IMR-90 (cell line): Measurements from ENCODE around the gene SCAMP4. TPM values are rescaled to one million over a fixed set of nuclear protein-coding genes. Genes with fewer than 3 reads are reported as not detected.
A peak's percentile ranks its signal among the peaks of the same experiment; 100 is the strongest.

Experiments
- ATAC-seq: fragments of 200-7000 bp; cut with Tn5 transposase; 2 replicates; pipeline ENCODE4 v1.9.1; 2020; ENCODE audit warnings: low read depth, mild to moderate bottlenecking, moderate library complexity
- BruUV-seq: library from RNA; stranded (reverse); fragments of 400-500 nt; replicated peaks from 2 replicates; lab custom pipeline; 2021; lab: Mats Ljungman, UMichigan
- CTCF ChIA-PET: fragments of 300-600 bp; formaldehyde crosslinking; extraction: SDS; loops from one replicate; lab custom pipeline; 2021; ENCODE audit warnings: antibody characterized with exemption; lab: Yijun Ruan, JAX
- POLR2A ChIA-PET: fragments of 300-600 bp; sonication (Branson Sonifier 250); formaldehyde crosslinking; loops from one replicate; lab custom pipeline; 2022; ENCODE audit warnings: antibody characterized with exemption; ENCODE audit not compliant: unreplicated experiment; lab: Charles Lee
- DNase-seq: peaks from one replicate; pipeline ENCODE4 v3.0.0; 2013
- H2AFZ ChIP-seq: replicated peaks from 2 replicates; pipeline ENCODE3; 2013; ENCODE audit warnings: low read length, mild to moderate bottlenecking; ENCODE audit not compliant: poor library complexity
- H2AK5ac ChIP-seq: 2 replicates; pipeline ENCODE4 v1.6.1; 2013; ENCODE audit warnings: low read depth, low read length, inconsistent platforms
- H2AK9ac ChIP-seq: replicated peaks from 2 replicates; pipeline ENCODE3; 2013; ENCODE audit warnings: mild to moderate bottlenecking, low read depth, low read length, moderate library complexity; ENCODE audit not compliant: poor library complexity
- H2BK120ac ChIP-seq: 2 replicates; pipeline ENCODE4 v1.6.1; 2013; ENCODE audit warnings: low read depth, low read length, inconsistent platforms
- H2BK15ac ChIP-seq: 3 replicates; pipeline ENCODE4 v1.6.1; 2013; ENCODE audit warnings: low read depth, low read length, inconsistent platforms
- H2BK20ac ChIP-seq: 2 replicates; pipeline ENCODE4 v1.6.1; 2013; ENCODE audit warnings: low read depth, mild to moderate bottlenecking, inconsistent platforms, low read length, moderate library complexity
- H2BK5ac ChIP-seq: 2 replicates; pipeline ENCODE4 v1.6.1; 2013; ENCODE audit warnings: mild to moderate bottlenecking, low read depth, low read length, inconsistent platforms; ENCODE audit not compliant: poor library complexity, severe bottlenecking
- H3K14ac ChIP-seq: replicated peaks from 2 replicates; pipeline ENCODE4 v1.6.1; 2013; ENCODE audit warnings: low read depth, low read length, inconsistent platforms
- H3K18ac ChIP-seq: 2 replicates; pipeline ENCODE4 v1.6.1; 2013; ENCODE audit warnings: low read depth, low read length, control low read depth
- H3K23ac ChIP-seq: 2 replicates; pipeline ENCODE4 v1.6.1; 2013; ENCODE audit warnings: low read depth, low read length, inconsistent platforms
- H3K27ac ChIP-seq: 2 replicates; pipeline ENCODE4 v1.5.1; 2013; ENCODE audit warnings: mild to moderate bottlenecking, control low read depth, low read length; ENCODE audit not compliant: insufficient read depth
- H3K27me3 ChIP-seq: 2 replicates; pipeline ENCODE4 v1.6.1; 2013; ENCODE audit warnings: low read length; ENCODE audit not compliant: control insufficient read depth, insufficient read depth
- H3K36me3 ChIP-seq: 2 replicates; pipeline ENCODE4 v1.6.1; 2013; ENCODE audit warnings: low read length, mixed read lengths; ENCODE audit not compliant: control insufficient read depth, insufficient read depth
- H3K4ac ChIP-seq: 2 replicates; pipeline ENCODE4 v1.6.1; 2013; ENCODE audit warnings: low read depth, low read length, inconsistent platforms
- H3K4me1 ChIP-seq: 2 replicates; pipeline ENCODE4 v1.6.1; 2013; ENCODE audit warnings: low read length, mixed read lengths; ENCODE audit not compliant: control insufficient read depth, insufficient read depth
- H3K4me2 ChIP-seq: 2 replicates; pipeline ENCODE4 v1.6.1; 2013; ENCODE audit warnings: low read depth, mild to moderate bottlenecking, control low read depth, low read length, moderate library complexity
- H3K4me3 ChIP-seq: 2 replicates; pipeline ENCODE4 v1.5.1; 2013; ENCODE audit warnings: low read depth, mild to moderate bottlenecking, control low read depth, low read length, moderate library complexity; ENCODE audit not compliant: insufficient read depth
- H3K56ac ChIP-seq: 2 replicates; pipeline ENCODE4 v1.6.1; 2013; ENCODE audit warnings: low read length, inconsistent platforms; ENCODE audit not compliant: insufficient read depth; ENCODE audit errors: extremely low read depth
- H3K79me1 ChIP-seq, 2 experiments: 2 replicates each; pipeline ENCODE4 v1.6.1; 2013; ENCODE audit warnings: low read length in 2 of 2, inconsistent platforms in 1 of 2, low read depth in 1 of 2
- H3K9ac ChIP-seq: 2 replicates; pipeline ENCODE4 v1.6.1; 2013; ENCODE audit warnings: low read depth, low read length, control low read depth
- H3K9me1 ChIP-seq: 2 replicates; pipeline ENCODE4 v1.6.1; 2013; ENCODE audit warnings: low read length, inconsistent platforms; ENCODE audit not compliant: insufficient read depth
- H3K9me3 ChIP-seq: 2 replicates; pipeline ENCODE4 v1.6.1; 2013; ENCODE audit warnings: low read length; ENCODE audit not compliant: control insufficient read depth, insufficient read depth
- H4K20me1 ChIP-seq: 2 replicates; pipeline ENCODE4 v1.6.1; 2013; ENCODE audit warnings: low read length, inconsistent platforms; ENCODE audit not compliant: insufficient read depth
- H4K5ac ChIP-seq: 2 replicates; pipeline ENCODE4 v1.6.1; 2013; ENCODE audit warnings: mild to moderate bottlenecking, low read depth, low read length, control low read depth
- H4K8ac ChIP-seq, 2 experiments: 2 replicates each; pipeline ENCODE4 v1.6.1; 2013; ENCODE audit warnings: low read depth in 2 of 2, low read length in 2 of 2, control low read depth in 1 of 2, inconsistent platforms in 1 of 2
- H4K91ac ChIP-seq: 2 replicates; pipeline ENCODE4 v1.6.1; 2013; ENCODE audit warnings: low read depth, low read length, inconsistent platforms; ENCODE audit not compliant: insufficient read depth
- FOS ChIP-seq: fragments of 150-350 bp; IDR thresholded peaks from 2 replicates; pipeline ENCODE4 v1.6.1; 2016; ENCODE audit warnings: low read depth, low read length
- MAFK ChIP-seq: IDR thresholded peaks from 2 replicates; pipeline ENCODE4 v1.6.1; 2012; ENCODE audit warnings: low read depth, low read length, improper control_type of control experiment
- MAZ ChIP-seq: IDR thresholded peaks from 2 replicates; pipeline ENCODE4 v1.6.1; 2012; ENCODE audit warnings: low read depth, mild to moderate bottlenecking, low read length, improper control_type of control experiment, moderate library complexity, borderline replicate concordance
- MXI1 ChIP-seq: IDR thresholded peaks from 2 replicates; pipeline ENCODE4 v1.6.1; 2012; ENCODE audit warnings: low read depth, mild to moderate bottlenecking, low read length, moderate library complexity, borderline replicate concordance
- RCOR1 ChIP-seq: IDR thresholded peaks from 2 replicates; pipeline ENCODE4 v1.6.1; 2012; ENCODE audit warnings: mild to moderate bottlenecking, low read length, improper control_type of control experiment; ENCODE audit not compliant: insufficient replicate concordance
- RFX5 ChIP-seq: IDR thresholded peaks from 2 replicates; pipeline ENCODE4 v1.8.0; 2012; ENCODE audit warnings: low read depth, mild to moderate bottlenecking, low read length, moderate library complexity
- SMC3 ChIP-seq: fragments of 150-350 bp; IDR thresholded peaks from 2 replicates; pipeline ENCODE4 v1.6.1; 2016; ENCODE audit warnings: low read depth, mild to moderate bottlenecking, antibody characterized with exemption, low read length, moderate library complexity
- WGBS, 2 experiments: methylation state at CpG; one replicate each; pipeline versions ENCODE4 v1.1.5 to v1.1.7; 2013; ENCODE audit warnings: missing lambda C conversion rate in 2 of 2; ENCODE audit not compliant: insufficient read length in 1 of 2; ENCODE audit errors: extremely low coverage in 2 of 2; 5-methylcytosine and 5-hydroxymethylcytosine counted together
- dilution Hi-C: fragments of 300-500 bp; cut with HindIII; formaldehyde crosslinking; loops from one replicate; pipeline ENCODE4 v1.14.3; 2018; ENCODE audit warnings: low sequenced_read_pairs; ENCODE audit not compliant: unreplicated experiment
- in situ Hi-C: fragments of 300-500 bp; cut with MboI; formaldehyde crosslinking; loops from 3 replicates; pipeline ENCODE4 v1.14.3; 2019; ENCODE audit warnings: low sequenced_read_pairs, inconsistent platforms, mixed read lengths
- intact Hi-C: fragments of 100-400 bp; cut with micrococcal nuclease; formaldehyde crosslinking; loops from 2 replicates; pipeline ENCODE4 v1.10.0; 2022
- polyA plus RNA-seq, 3 experiments: library from polyadenylated mRNA; depleted of rRNA; stranded (reverse); fragments of >200 nt; gene quantifications; 2 replicates each; pipeline ENCODE4 v1.2.3, GENCODE V29; 2012; ENCODE audit warnings: low replicate concordance in 1 of 3
- total RNA-seq: library from RNA; depleted of rRNA; stranded (reverse); fragments of >200 nt; gene quantifications from 2 replicates; pipeline ENCODE4 v1.2.3, GENCODE V29; 2012
- TF ChIP-seq, protein P1 (sequence below): conservative IDR thresholded peaks from 2 replicates; pipeline ENCODE4 v1.5.1; 2012; ENCODE audit warnings: mild to moderate bottlenecking, low read depth, low read length, improper control_type of control experiment
- TF ChIP-seq, protein P2 (sequence below): fragments of 150-350 bp; IDR thresholded peaks from 2 replicates; pipeline ENCODE4 v1.6.1; 2016; ENCODE audit warnings: low read depth, mild to moderate bottlenecking, low read length, moderate library complexity, borderline replicate concordance

Gene SCAMP4
- total and polyA plus RNA-seq, 2 of the 4 experiments (the other 2 are of a cell fraction) = 16.1 to 28.1 TPM

DNA sequence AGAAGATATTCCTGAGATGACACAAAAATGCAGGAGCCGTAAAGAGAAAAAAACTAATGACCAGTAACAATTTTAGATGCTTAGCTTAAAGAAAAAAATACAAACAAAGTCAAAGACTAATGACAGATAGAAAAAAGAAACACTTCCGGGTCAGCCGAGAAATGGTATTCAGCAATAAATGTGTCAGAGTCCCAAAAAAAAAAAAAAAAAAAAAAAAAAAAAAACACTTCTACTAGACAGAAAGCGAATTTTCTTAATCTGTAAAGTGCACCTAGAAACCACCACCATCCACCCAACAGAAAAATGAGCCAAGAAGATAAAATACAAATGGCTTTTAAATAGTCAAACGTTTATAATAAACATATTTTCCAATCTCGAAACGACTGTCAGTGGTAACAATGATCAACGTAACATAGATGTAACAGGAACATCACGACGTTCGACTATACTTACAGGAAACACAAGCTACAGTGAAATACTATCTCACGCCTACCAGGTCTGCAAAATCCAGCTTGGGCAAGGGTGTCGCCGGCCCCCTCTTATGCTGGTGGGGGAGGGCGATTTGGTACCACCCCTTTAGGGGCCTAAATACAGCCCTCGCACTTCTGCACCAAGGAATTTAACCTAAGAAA lies 30.5 kb upstream of the SCAMP4 start:
- no peak overlapping the region for H2BK20ac ChIP-seq
- ATAC-seq (no peak), DNase-seq (no peak)
- H3K27ac ChIP-seq = peak overlapping the region; percentile 66; the same call in 1 of the 2 replicates
- peaks cover 17% of the 10 kb centered on the region for H3K36me3 ChIP-seq
- ChIA-PET POLR2A (no interaction called here), CTCF (interaction anchor here (0.7 to 1.1 kb wide), 2 partner anchors 10 to 138 kb away, joined by 3 to 4 read pairs; no protein-coding TSS in a partner anchor)
- H3K4me3 ChIP-seq = peak overlapping the region; percentile 90
- peaks cover 9 to 51% of the 10 kb centered on the region in 2 experiments; a peak in 3 of 4 replicates for H3K79me1 ChIP-seq
- H4K20me1 ChIP-seq = peaks cover 40% of the 10 kb centered on the region
- H2BK120ac ChIP-seq = no peak overlapping the region
- dilution Hi-C loops (no loop called here), in situ Hi-C loops (no loop called here), intact Hi-C loops (no loop called here)
- no peak overlapping the region for H2AK9ac ChIP-seq
- no peak overlapping the region for H3K4ac ChIP-seq
- H3K56ac ChIP-seq = no peak overlapping the region
- peak overlapping the region; percentile 17 for H2BK5ac ChIP-seq
- H3K9me3 ChIP-seq = no peaks in the 10 kb centered on the region
- BruUV-seq = no TSS peak
- H3K4me1 ChIP-seq = peaks cover 12% of the 10 kb centered on the region
- H2AFZ ChIP-seq = no peak overlapping the region
- TF ChIP-seq SMC3 (no peak), MAFK (no peak), RFX5 (no peak), FOS (no peak), MAZ (no peak), RCOR1 (no peak), MXI1 (no peak)
- TF ChIP-seq, protein P1, sequence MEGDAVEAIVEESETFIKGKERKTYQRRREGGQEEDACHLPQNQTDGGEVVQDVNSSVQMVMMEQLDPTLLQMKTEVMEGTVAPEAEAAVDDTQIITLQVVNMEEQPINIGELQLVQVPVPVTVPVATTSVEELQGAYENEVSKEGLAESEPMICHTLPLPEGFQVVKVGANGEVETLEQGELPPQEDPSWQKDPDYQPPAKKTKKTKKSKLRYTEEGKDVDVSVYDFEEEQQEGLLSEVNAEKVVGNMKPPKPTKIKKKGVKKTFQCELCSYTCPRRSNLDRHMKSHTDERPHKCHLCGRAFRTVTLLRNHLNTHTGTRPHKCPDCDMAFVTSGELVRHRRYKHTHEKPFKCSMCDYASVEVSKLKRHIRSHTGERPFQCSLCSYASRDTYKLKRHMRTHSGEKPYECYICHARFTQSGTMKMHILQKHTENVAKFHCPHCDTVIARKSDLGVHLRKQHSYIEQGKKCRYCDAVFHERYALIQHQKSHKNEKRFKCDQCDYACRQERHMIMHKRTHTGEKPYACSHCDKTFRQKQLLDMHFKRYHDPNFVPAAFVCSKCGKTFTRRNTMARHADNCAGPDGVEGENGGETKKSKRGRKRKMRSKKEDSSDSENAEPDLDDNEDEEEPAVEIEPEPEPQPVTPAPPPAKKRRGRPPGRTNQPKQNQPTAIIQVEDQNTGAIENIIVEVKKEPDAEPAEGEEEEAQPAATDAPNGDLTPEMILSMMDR = no peak
- TF ChIP-seq, protein P2, sequence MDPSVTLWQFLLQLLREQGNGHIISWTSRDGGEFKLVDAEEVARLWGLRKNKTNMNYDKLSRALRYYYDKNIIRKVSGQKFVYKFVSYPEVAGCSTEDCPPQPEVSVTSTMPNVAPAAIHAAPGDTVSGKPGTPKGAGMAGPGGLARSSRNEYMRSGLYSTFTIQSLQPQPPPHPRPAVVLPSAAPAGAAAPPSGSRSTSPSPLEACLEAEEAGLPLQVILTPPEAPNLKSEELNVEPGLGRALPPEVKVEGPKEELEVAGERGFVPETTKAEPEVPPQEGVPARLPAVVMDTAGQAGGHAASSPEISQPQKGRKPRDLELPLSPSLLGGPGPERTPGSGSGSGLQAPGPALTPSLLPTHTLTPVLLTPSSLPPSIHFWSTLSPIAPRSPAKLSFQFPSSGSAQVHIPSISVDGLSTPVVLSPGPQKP = no peak
- no peak overlapping the region for H3K18ac ChIP-seq
- no peak overlapping the region for H4K91ac ChIP-seq
- no peak overlapping the region for H2AK5ac ChIP-seq
- no CpG with 5 or more reads among the region's 16 CpGs for WGBS, 2 experiments
- no peak overlapping the region for H3K23ac ChIP-seq
- no peak overlapping the region for H4K5ac ChIP-seq
- 0 out of 4 replicates have a peak overlapping the region, but pooled peaks of 1 of the 2 experiments have one; percentile 0 for H4K8ac ChIP-seq
- no peak overlapping the region for H2BK15ac ChIP-seq
- H3K4me2 ChIP-seq = peak overlapping the region; percentile 82
- H3K27me3 ChIP-seq = no peaks in the 10 kb centered on the region
- 0 out of 2 replicates have a peak, but pooled peaks cover 2% of the 10 kb centered on the region for H3K9me1 ChIP-seq
- H3K9ac ChIP-seq = peak overlapping the region; percentile 83
- no peak overlapping the region for H3K14ac ChIP-seq
